SK-N-SH treated with all-trans-retinoic acid at 6 μM for 48 hours (cell line): Measurements from ENCODE around the gene ZSCAN9.

Experiments used
- ATAC-seq: fragments of 200-7000 bp; cut with Tn5 transposase; 3 replicates; pipeline ENCODE4 v1.9.1; 2020; ENCODE audit warnings: mild to moderate bottlenecking, moderate library complexity
- ARNTL ChIP-seq: fragments of 450-650 bp; formaldehyde crosslinking; IDR thresholded peaks from 2 replicates; pipeline ENCODE4 v1.5.0; 2020; ENCODE audit warnings: low read depth, mild to moderate bottlenecking, moderate library complexity, borderline replicate concordance
- BACH2 ChIP-seq: fragments of 250-450 bp; sonication (Bioruptor Pico); IDR thresholded peaks from 2 replicates; pipeline ENCODE4 v1.9.0; 2021; ENCODE audit warnings: mild to moderate bottlenecking, borderline replicate concordance
- CSDC2 ChIP-seq: fragments of 250-450 bp; sonication (Bioruptor Pico); IDR thresholded peaks from 2 replicates; pipeline ENCODE4 v1.5.0; 2020; ENCODE audit warnings: mild to moderate bottlenecking, moderate library complexity
- CSRNP3 ChIP-seq: fragments of 250-450 bp; sonication (Bioruptor Pico); IDR thresholded peaks from 2 replicates; pipeline ENCODE4 v1.5.1; 2021; ENCODE audit warnings: mild to moderate bottlenecking, moderate library complexity
- GLIS3 ChIP-seq: fragments of 250-450 bp; sonication (Bioruptor Pico); IDR thresholded peaks from 2 replicates; pipeline ENCODE4 v1.5.0; 2020; ENCODE audit warnings: mild to moderate bottlenecking, moderate library complexity
- ISL1 ChIP-seq: fragments of 250-450 bp; sonication (Bioruptor Pico); IDR thresholded peaks from 2 replicates; pipeline ENCODE4 v2.1.2; 2022; ENCODE audit warnings: mild to moderate bottlenecking, moderate library complexity
- OSR1 ChIP-seq: fragments of 250-450 bp; sonication (Bioruptor Pico); IDR thresholded peaks from 2 replicates; pipeline ENCODE4 v1.8.0; 2022; ENCODE audit warnings: moderate library complexity, mild to moderate bottlenecking, inconsistent platforms
- PATZ1 ChIP-seq: fragments of 250-450 bp; sonication (Bioruptor Pico); IDR thresholded peaks from 2 replicates; pipeline ENCODE4 v1.8.0; 2020; ENCODE audit warnings: mild to moderate bottlenecking, moderate library complexity, borderline replicate concordance
- PPARA ChIP-seq: fragments of 250-450 bp; sonication (Bioruptor Pico); IDR thresholded peaks from 2 replicates; pipeline ENCODE4 v1.5.0; 2020; ENCODE audit warnings: mild to moderate bottlenecking, borderline replicate concordance
- RARB ChIP-seq: fragments of 250-450 bp; sonication (Bioruptor Pico); IDR thresholded peaks from 2 replicates; pipeline ENCODE4 v1.8.0; 2021; ENCODE audit warnings: mild to moderate bottlenecking, moderate library complexity
- SNAI2 ChIP-seq: fragments of 250-450 bp; sonication (Bioruptor Pico); IDR thresholded peaks from 2 replicates; pipeline ENCODE4 v1.5.0; 2020; ENCODE audit warnings: mild to moderate bottlenecking, moderate library complexity
- TCF4 ChIP-seq: fragments of 250-450 bp; sonication (Bioruptor Pico); IDR thresholded peaks from 2 replicates; pipeline ENCODE4 v1.8.0; 2021; ENCODE audit warnings: mild to moderate bottlenecking, moderate library complexity, borderline replicate concordance
- TOX ChIP-seq: fragments of 250-450 bp; sonication (Bioruptor Pico); IDR thresholded peaks from 2 replicates; pipeline ENCODE4 v1.8.0; 2021; ENCODE audit warnings: mild to moderate bottlenecking, moderate library complexity, borderline replicate concordance
- ZC3H10 ChIP-seq: fragments of 250-450 bp; sonication (Bioruptor Pico); IDR thresholded peaks from 2 replicates; pipeline ENCODE4 v1.5.1; 2021; ENCODE audit warnings: mild to moderate bottlenecking, moderate library complexity
- ZFP3 ChIP-seq: fragments of 250-450 bp; sonication (Bioruptor Pico); IDR thresholded peaks from 2 replicates; pipeline ENCODE4 v1.5.0; 2020; ENCODE audit warnings: mild to moderate bottlenecking, moderate library complexity
- ZNF565 ChIP-seq: fragments of 450-650 bp; formaldehyde crosslinking; conservative IDR thresholded peaks from 2 replicates; pipeline ENCODE4 v1.5.0; 2020; ENCODE audit warnings: low read depth, mild to moderate bottlenecking, moderate library complexity
- ZNF70 ChIP-seq: fragments of 450-650 bp; formaldehyde crosslinking; IDR thresholded peaks from 2 replicates; pipeline ENCODE4 v1.5.0; 2020; ENCODE audit warnings: mild to moderate bottlenecking, moderate library complexity
- ZNF8 ChIP-seq: fragments of 450-650 bp; formaldehyde crosslinking; IDR thresholded peaks from 2 replicates; pipeline ENCODE4 v1.5.0; 2020; ENCODE audit warnings: mild to moderate bottlenecking, moderate library complexity
- TF ChIP-seq, protein P1 (sequence below): fragments of 250-450 bp; sonication (Bioruptor Pico); IDR thresholded peaks from 2 replicates; pipeline ENCODE4 v1.8.0; 2021; ENCODE audit warnings: low read depth, mild to moderate bottlenecking, moderate library complexity, borderline replicate concordance
- TF ChIP-seq, protein P2 (sequence below): fragments of 250-450 bp; sonication (Bioruptor Pico); IDR thresholded peaks from 2 replicates; pipeline ENCODE4 v1.5.1; 2020; ENCODE audit warnings: low read depth, mild to moderate bottlenecking, moderate library complexity

Gene ZSCAN9

GRCh38 chr6:28218312-28219248, 6.5 kb upstream of the ZSCAN9 start:
- TF ChIP-seq ARNTL (CRISPR knock-in tag), result no peak
- TF ChIP-seq OSR1 (CRISPR knock-in tag), result no peak
- TF ChIP-seq ZNF8 (CRISPR knock-in tag), result no peak
- TF ChIP-seq ZNF565, result no peak
- TF ChIP-seq TCF4 (CRISPR knock-in tag), result no peak
- no peak for TF ChIP-seq BACH2 (CRISPR knock-in tag)
- TF ChIP-seq CSRNP3 (CRISPR knock-in tag), result no peak
- no peak for TF ChIP-seq ISL1 (CRISPR knock-in tag)
- TF ChIP-seq CSDC2 (CRISPR knock-in tag), result no peak
- TF ChIP-seq SNAI2 (CRISPR knock-in tag), result no peak
- TF ChIP-seq, protein P1, sequence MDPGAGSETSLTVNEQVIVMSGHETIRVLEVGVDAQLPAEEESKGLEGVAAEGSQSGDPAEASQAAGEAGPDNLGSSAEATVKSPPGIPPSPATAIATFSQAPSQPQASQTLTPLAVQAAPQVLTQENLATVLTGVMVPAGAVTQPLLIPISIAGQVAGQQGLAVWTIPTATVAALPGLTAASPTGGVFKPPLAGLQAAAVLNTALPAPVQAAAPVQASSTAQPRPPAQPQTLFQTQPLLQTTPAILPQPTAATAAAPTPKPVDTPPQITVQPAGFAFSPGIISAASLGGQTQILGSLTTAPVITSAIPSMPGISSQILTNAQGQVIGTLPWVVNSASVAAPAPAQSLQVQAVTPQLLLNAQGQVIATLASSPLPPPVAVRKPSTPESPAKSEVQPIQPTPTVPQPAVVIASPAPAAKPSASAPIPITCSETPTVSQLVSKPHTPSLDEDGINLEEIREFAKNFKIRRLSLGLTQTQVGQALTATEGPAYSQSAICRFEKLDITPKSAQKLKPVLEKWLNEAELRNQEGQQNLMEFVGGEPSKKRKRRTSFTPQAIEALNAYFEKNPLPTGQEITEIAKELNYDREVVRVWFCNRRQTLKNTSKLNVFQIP (CRISPR knock-in tag), result no peak
- no peak for TF ChIP-seq PATZ1 (CRISPR knock-in tag)
- no peak for TF ChIP-seq GLIS3
- TF ChIP-seq PPARA (CRISPR knock-in tag), result no peak
- TF ChIP-seq RARB (CRISPR knock-in tag), result no peak
- peak; percentile 84 for ATAC-seq

DNA sequence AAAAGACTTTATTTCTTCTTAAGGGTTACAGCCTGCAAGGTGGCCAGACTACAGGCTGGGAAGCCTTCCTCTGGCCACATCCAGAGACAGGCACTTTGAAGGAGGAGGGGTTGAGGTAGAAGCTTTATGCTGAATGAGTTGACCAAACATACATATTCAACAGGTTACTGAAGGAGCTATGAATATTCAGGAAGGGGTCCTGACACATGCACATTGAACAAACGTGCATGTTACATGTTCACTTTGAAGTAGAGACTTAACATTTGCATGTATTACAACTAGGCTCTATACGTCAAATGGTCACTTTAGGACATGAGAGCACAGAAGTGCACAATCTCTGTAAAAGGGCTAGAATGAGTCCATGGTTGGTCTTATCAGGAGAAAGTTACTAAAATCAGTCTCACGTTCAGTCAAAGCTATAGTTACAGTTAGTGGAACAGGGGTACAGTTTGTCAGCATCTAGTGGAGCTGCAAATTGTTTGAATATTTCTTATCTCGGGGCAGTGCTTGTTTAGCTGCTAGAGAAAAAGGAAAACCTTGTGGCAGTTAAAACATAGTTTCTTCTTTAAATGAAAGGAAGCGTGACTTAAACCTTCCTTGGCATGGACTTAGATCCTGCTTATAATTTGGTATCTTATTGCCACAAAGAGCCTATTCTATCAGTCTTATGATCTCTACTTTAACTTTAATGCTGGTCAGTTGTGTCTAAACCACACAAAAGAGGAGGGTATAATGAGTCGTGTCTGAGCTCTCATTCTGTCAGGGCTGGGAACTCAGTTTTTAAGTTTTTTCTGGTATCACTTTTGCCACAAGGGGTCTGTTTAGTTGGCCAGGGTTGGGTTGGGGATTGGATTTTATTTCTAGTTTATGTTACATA, 4.6 kb upstream of the ZSCAN9 start:
- TF ChIP-seq CSRNP3 (CRISPR knock-in tag) (no peak), RARB (CRISPR knock-in tag) (no peak), ARNTL (CRISPR knock-in tag) (no peak), ZNF8 (CRISPR knock-in tag) (no peak), PPARA (CRISPR knock-in tag) (no peak), ISL1 (CRISPR knock-in tag) (no peak), ZC3H10 (CRISPR knock-in tag) (no peak), TOX (no peak)
- no peak for ATAC-seq

DNA sequence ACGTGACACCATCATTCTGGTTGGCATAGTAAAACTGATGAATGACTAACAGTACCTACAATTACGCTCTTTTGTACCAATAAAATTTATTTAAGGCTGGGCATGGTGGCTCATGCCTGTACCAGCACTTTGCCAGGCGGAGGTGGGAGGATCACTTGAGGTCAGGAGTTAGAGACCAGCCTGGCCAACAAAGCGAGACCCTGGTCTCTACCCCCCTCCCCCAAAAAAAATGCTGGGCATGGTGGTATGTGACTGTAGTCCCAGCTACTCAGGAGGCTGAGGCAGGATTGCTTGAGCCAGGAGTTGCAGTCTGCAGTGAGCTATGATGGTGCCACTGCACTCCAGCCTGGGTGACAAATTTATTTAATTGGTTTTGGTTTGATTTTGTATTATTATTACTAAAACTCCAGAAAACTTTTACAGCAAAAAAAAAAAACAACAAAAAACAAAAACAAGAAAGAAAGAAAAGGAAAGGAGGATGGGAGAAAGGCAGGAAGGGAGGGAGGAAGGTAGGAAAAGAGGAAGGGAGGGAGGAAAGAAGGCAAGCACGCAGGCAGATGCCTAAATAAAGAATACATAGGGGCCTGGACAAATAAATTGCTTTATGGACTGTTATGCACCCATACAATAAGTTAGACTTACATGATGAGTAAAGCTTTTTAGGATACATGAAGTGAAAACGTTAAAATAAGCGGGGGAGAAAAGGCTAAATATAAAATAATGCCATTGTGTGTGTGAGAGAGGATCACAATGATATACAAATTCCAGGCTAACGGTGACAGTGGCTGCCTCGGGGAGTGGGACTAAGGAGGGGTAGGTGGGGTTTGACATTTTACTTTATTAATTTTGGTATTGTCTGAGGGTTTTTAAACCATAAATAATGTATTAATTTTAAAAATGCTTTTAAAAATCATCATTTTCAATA, 682 bp upstream of the ZSCAN9 start:
- TF ChIP-seq TCF4 (CRISPR knock-in tag) (no peak), TOX (no peak), PPARA (CRISPR knock-in tag) (no peak), ZNF70 (no peak), RARB (CRISPR knock-in tag) (no peak), ZFP3 (no peak), ISL1 (CRISPR knock-in tag) (no peak), PATZ1 (CRISPR knock-in tag) (no peak)
- TF ChIP-seq, protein P2, sequence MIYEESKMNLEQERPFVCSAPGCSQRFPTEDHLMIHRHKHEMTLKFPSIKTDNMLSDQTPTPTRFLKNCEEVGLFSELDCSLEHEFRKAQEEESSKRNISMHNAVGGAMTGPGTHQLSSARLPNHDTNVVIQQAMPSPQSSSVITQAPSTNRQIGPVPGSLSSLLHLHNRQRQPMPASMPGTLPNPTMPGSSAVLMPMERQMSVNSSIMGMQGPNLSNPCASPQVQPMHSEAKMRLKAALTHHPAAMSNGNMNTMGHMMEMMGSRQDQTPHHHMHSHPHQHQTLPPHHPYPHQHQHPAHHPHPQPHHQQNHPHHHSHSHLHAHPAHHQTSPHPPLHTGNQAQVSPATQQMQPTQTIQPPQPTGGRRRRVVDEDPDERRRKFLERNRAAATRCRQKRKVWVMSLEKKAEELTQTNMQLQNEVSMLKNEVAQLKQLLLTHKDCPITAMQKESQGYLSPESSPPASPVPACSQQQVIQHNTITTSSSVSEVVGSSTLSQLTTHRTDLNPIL (CRISPR knock-in tag), result no peak
- TF ChIP-seq, protein P1 (CRISPR knock-in tag), result no peak
- TF ChIP-seq, all 23 proteins: peak for 0
- no peak; the same call in 2 of the 3 replicates for ATAC-seq
